H1 (cell line): ENCODE results near the gene NR3C2. TPM values are rescaled to one million over a fixed set of nuclear protein-coding genes. Genes with fewer than 3 reads are reported as not detected.

Source experiments
- CTCF ChIA-PET: fragments of 300-600 bp; sonication (Branson Sonifier 250); formaldehyde crosslinking; loops from one replicate; lab custom pipeline; 2021; ENCODE audit not compliant: partially characterized antibody; lab: Charles Lee
- POLR2A ChIA-PET: fragments of 300-600 bp; sonication (Branson Sonifier 250); formaldehyde crosslinking; loops from one replicate; lab custom pipeline; 2021; ENCODE audit warnings: inconsistent platforms; ENCODE audit not compliant: partially characterized antibody; lab: Charles Lee
- DNase-seq, 2 experiments: peaks; one replicate each; pipeline versions ENCODE4 v3.0.0 to v3.0.0-alpha.2; 2010 to 2022; ENCODE audit warnings: low spot score in 2 of 2, low read depth in 1 of 2, mixed read lengths in 1 of 2
- FAIRE-seq: peaks from 2 replicates; lab custom pipeline; 2011; peaks lifted over from hg19 to GRCh38; lab: Jason Lieb, UNC
- H2AFZ ChIP-seq: 2 replicates; pipeline ENCODE4 v1.8.1; 2012; ENCODE audit warnings: low read length, inconsistent platforms
- H2AK5ac ChIP-seq: 2 replicates; pipeline ENCODE4 v1.6.1; 2013; ENCODE audit warnings: low read depth, low read length
- H2BK120ac ChIP-seq: replicated peaks from 2 replicates; pipeline ENCODE3; 2013; ENCODE audit warnings: low read depth, low read length, inconsistent platforms
- H2BK12ac ChIP-seq: 2 replicates; pipeline ENCODE4 v1.6.1; 2013; ENCODE audit warnings: low read depth, low read length
- H2BK15ac ChIP-seq: 2 replicates; pipeline ENCODE4 v1.6.1; 2013; ENCODE audit warnings: low read length
- H2BK20ac ChIP-seq: 2 replicates; pipeline ENCODE4 v1.6.1; 2013; ENCODE audit warnings: low read length
- H2BK5ac ChIP-seq: 2 replicates; pipeline ENCODE4 v1.6.1; 2013; ENCODE audit warnings: low read depth, low read length
- H3K14ac ChIP-seq: 2 replicates; pipeline ENCODE4 v1.6.1; 2013; ENCODE audit warnings: inconsistent platforms; ENCODE audit not compliant: insufficient read length
- H3K18ac ChIP-seq: 2 replicates; pipeline ENCODE4 v1.6.1; 2013; ENCODE audit warnings: low read length; ENCODE audit errors: extremely low read depth
- H3K23ac ChIP-seq: 2 replicates; pipeline ENCODE4 v1.6.1; 2013; ENCODE audit warnings: inconsistent platforms; ENCODE audit not compliant: insufficient read length
- H3K23me2 ChIP-seq: 2 replicates; pipeline ENCODE4 v1.6.1; 2013; ENCODE audit warnings: low read depth, low read length
- H3K27ac ChIP-seq: 2 replicates; pipeline ENCODE4 v1.6.1; 2011; ENCODE audit warnings: low read depth, low read length, inconsistent platforms
- H3K27me3 ChIP-seq, 4 experiments: replicated peaks in 1 of 4; 1 replicate in 1 of 4; 2 replicates in 3 of 4; pipeline versions ENCODE4 v1.6.1 to v1.8.1; 2011 to 2013; ENCODE audit warnings: low read length in 3 of 4, mild to moderate bottlenecking in 3 of 4, inconsistent platforms in 2 of 4, mixed read lengths in 2 of 4, moderate library complexity in 1 of 4; ENCODE audit not compliant: control insufficient read depth in 3 of 4, insufficient read depth in 3 of 4; ENCODE audit errors: extremely low read depth in 1 of 4
- H3K36me3 ChIP-seq, 4 experiments: 2 replicates each; pipeline versions ENCODE4 v1.6.1 to v1.8.1; 2011 to 2013; ENCODE audit warnings: mild to moderate bottlenecking in 4 of 4, low read length in 3 of 4, moderate library complexity in 2 of 4, control low read depth in 1 of 4, inconsistent platforms in 1 of 4; ENCODE audit not compliant: insufficient read depth in 4 of 4, control insufficient read depth in 2 of 4
- H3K4ac ChIP-seq: replicated peaks from 2 replicates; pipeline ENCODE3; 2013; ENCODE audit warnings: low read length, low read depth, mixed read lengths, inconsistent platforms; ENCODE audit not compliant: insufficient read length
- H3K4me1 ChIP-seq, 4 experiments: replicated peaks in 1 of 4; 1 replicate in 1 of 4; 2 replicates in 3 of 4; pipeline versions ENCODE4 v1.6.1 to v1.8.1; 2011 to 2013; ENCODE audit warnings: low read length in 3 of 4, inconsistent platforms in 2 of 4, mixed read lengths in 1 of 4; ENCODE audit not compliant: insufficient read depth in 4 of 4, control insufficient read depth in 3 of 4
- H3K4me2 ChIP-seq, 2 experiments: 2 replicates each; pipeline versions ENCODE4 v1.6.1 to v1.8.1; 2011 to 2013; ENCODE audit warnings: low read depth in 2 of 2, low read length in 2 of 2, control low read depth in 1 of 2, inconsistent platforms in 1 of 2, mild to moderate bottlenecking in 1 of 2; ENCODE audit not compliant: insufficient read depth in 1 of 2
- H3K4me3 ChIP-seq, 4 experiments: fragments of 200-600, 300-600 bp in 1 of 4; sonication (generic), shearing (Covaris generic), sonication (Bioruptor Twin) in 1 of 4; 2 replicates each; pipeline versions ENCODE4 v1.5.1 to v1.8.1; 2011 to 2016; ENCODE audit warnings: low read length in 4 of 4, low read depth in 3 of 4, control low read depth in 2 of 4, inconsistent platforms in 2 of 4, mild to moderate bottlenecking in 2 of 4, mixed read lengths in 1 of 4, moderate library complexity in 1 of 4; ENCODE audit not compliant: insufficient read depth in 2 of 4; ENCODE audit errors: extremely low read depth in 1 of 4
- H3K56ac ChIP-seq: replicated peaks from 2 replicates; pipeline ENCODE3; 2013; ENCODE audit warnings: low read depth, mild to moderate bottlenecking, mixed read lengths, low read length, inconsistent platforms; ENCODE audit not compliant: insufficient read length
- H3K79me1 ChIP-seq: 2 replicates; pipeline ENCODE4 v1.6.1; 2013; ENCODE audit warnings: low read depth, low read length, control low read depth
- H3K79me2 ChIP-seq, 2 experiments: 2 replicates each; pipeline versions ENCODE4 v1.6.1 to v1.8.1; 2012 to 2013; ENCODE audit warnings: low read length in 2 of 2, mild to moderate bottlenecking in 2 of 2, inconsistent platforms in 1 of 2; ENCODE audit not compliant: insufficient read depth in 2 of 2, control insufficient read depth in 1 of 2
- H3K9ac ChIP-seq, 4 experiments: replicated peaks in 1 of 4; 1 replicate in 1 of 4; 2 replicates in 3 of 4; pipeline versions ENCODE4 v1.6.1 to v1.8.1; 2011 to 2013; ENCODE audit warnings: low read depth in 3 of 4, low read length in 3 of 4, control low read depth in 2 of 4, mild to moderate bottlenecking in 2 of 4, moderate library complexity in 2 of 4, inconsistent platforms in 1 of 4; ENCODE audit errors: extremely low read depth in 1 of 4
- H3K9me3 ChIP-seq, 2 experiments: 2 replicates each; pipeline versions ENCODE4 v1.6.1 to v1.8.1; 2012 to 2013; ENCODE audit warnings: mild to moderate bottlenecking in 2 of 2, moderate library complexity in 2 of 2, control low read depth in 1 of 2, inconsistent platforms in 1 of 2, low read depth in 1 of 2, low read length in 1 of 2, mixed read lengths in 1 of 2; ENCODE audit not compliant: insufficient read depth in 2 of 2
- H4K20me1 ChIP-seq, 2 experiments: replicated peaks in 1 of 2; 2 replicates each; pipeline versions ENCODE3 to v1.8.1; 2011 to 2013; ENCODE audit warnings: inconsistent platforms in 2 of 2, low read length in 2 of 2, mild to moderate bottlenecking in 1 of 2; ENCODE audit not compliant: insufficient read depth in 2 of 2, control insufficient read depth in 1 of 2
- H4K5ac ChIP-seq: 2 replicates; pipeline ENCODE4 v1.6.1; 2013; ENCODE audit warnings: low read length, low read depth, mixed read lengths, inconsistent platforms; ENCODE audit not compliant: insufficient read length
- H4K8ac ChIP-seq: 2 replicates; pipeline ENCODE4 v1.8.0; 2013; ENCODE audit warnings: mild to moderate bottlenecking, moderate library complexity, low read length, inconsistent platforms; ENCODE audit not compliant: insufficient read depth; ENCODE audit errors: extremely low read depth
- H4K91ac ChIP-seq: replicated peaks from 2 replicates; pipeline ENCODE3; 2013; ENCODE audit warnings: low read length, mixed read lengths, inconsistent platforms; ENCODE audit not compliant: insufficient read length
- ATF2 ChIP-seq: IDR thresholded peaks from 2 replicates; pipeline ENCODE4 v1.6.1; 2012; ENCODE audit warnings: low read length, inconsistent platforms
- BCL11A ChIP-seq, 2 experiments: IDR thresholded peaks; one replicate each; pipeline ENCODE4 v1.6.1; 2011; ENCODE audit warnings: low read depth in 2 of 2, low read length in 2 of 2, mild to moderate bottlenecking in 2 of 2
- CREB1 ChIP-seq: IDR thresholded peaks from 2 replicates; pipeline ENCODE4 v1.6.1; 2012; ENCODE audit warnings: inconsistent platforms
- EP300 ChIP-seq, 2 experiments: IDR thresholded peaks; 1 replicate in 1 of 2; 2 replicates in 1 of 2; pipeline ENCODE4 v1.6.1; 2011 to 2012; ENCODE audit warnings: low read depth in 2 of 2, low read length in 2 of 2, mild to moderate bottlenecking in 2 of 2, borderline replicate concordance in 1 of 2, inconsistent platforms in 1 of 2, moderate library complexity in 1 of 2
- EZH2 ChIP-seq: fragments of 200-600 bp; sonication (generic); IDR thresholded peaks from 2 replicates; pipeline ENCODE4 v1.7.1; 2012; ENCODE audit warnings: low read depth, mild to moderate bottlenecking, moderate library complexity, low read length, inconsistent platforms; ENCODE audit not compliant: severe bottlenecking
- GABPA ChIP-seq: IDR thresholded peaks from 2 replicates; pipeline ENCODE4 v1.6.1; 2011; ENCODE audit warnings: mild to moderate bottlenecking, low read length, moderate library complexity, borderline replicate concordance; ENCODE audit not compliant: insufficient read depth
- MAX ChIP-seq: IDR thresholded peaks from 2 replicates; pipeline ENCODE4 v1.6.1; 2012; ENCODE audit warnings: inconsistent platforms
- NANOG ChIP-seq: IDR thresholded peaks from 2 replicates; pipeline ENCODE4 v1.6.1; 2011; ENCODE audit warnings: low read length, low read depth, mild to moderate bottlenecking, inconsistent platforms; ENCODE audit not compliant: insufficient read depth, poor library complexity, severe bottlenecking
- TBP ChIP-seq: IDR thresholded peaks from 2 replicates; pipeline ENCODE4 v1.6.1; 2011; ENCODE audit warnings: low read depth, low read length, improper control_type of control experiment
- TEAD4 ChIP-seq: IDR thresholded peaks from 2 replicates; pipeline ENCODE4 v1.6.1; 2012; ENCODE audit warnings: low read depth, low read length, inconsistent platforms, mixed read lengths
- WGBS, 2 experiments: shearing (Covaris generic) in 1 of 2; methylation state at CpG; one replicate each; pipeline versions ENCODE4 v1.1.6 to v1.1.7; 2013 to 2015; ENCODE audit warnings: low lambda C conversion rate in 2 of 2, mixed read lengths in 2 of 2, inconsistent platforms in 1 of 2, low coverage in 1 of 2, missing lambda C conversion rate in 1 of 2; ENCODE audit not compliant: insufficient replicate concordance in 2 of 2, insufficient coverage in 1 of 2, insufficient read length in 1 of 2; ENCODE audit errors: extremely low coverage in 1 of 2, missing lambda C conversion rate in 1 of 2; 5-methylcytosine and 5-hydroxymethylcytosine counted together
- polyA plus RNA-seq, 7 experiments: library from polyadenylated mRNA; depleted of rRNA in 3 of 7; stranded (reverse) in 5 of 7; unstranded in 2 of 7; fragments of >200 nt in 5 of 7; fragments of 200-250 nt in 2 of 7; gene quantifications; 1 replicate in 5 of 7; 2 replicates in 1 of 7; 4 replicates in 1 of 7; pipeline versions ENCODE4 v1.2.1 to v1.2.3, GENCODE V29; 2011 to 2013; ENCODE audit warnings: missing spikeins in 2 of 7, mixed read lengths in 2 of 7
- total RNA-seq: library from RNA; stranded (reverse); fragmentation: NEBNext Ultra II Directional; extraction: Animal tissue kit (Norgen Biotek cat#: 25700); gene quantifications from 2 replicates; pipeline ENCODE4 v1.2.1, GENCODE V29; 2021
- TF ChIP-seq, protein P1 (sequence below): IDR thresholded peaks from 2 replicates; pipeline ENCODE4 v1.6.1; 2011; ENCODE audit warnings: low read depth, mild to moderate bottlenecking, low read length; ENCODE audit not compliant: insufficient read depth

Gene NR3C2
- total and polyA plus RNA-seq, 2 of the 8 experiments (the other 6 are each of a cell fraction or from before 2014, with no cell fraction given) = 0.80 to 3.9 TPM

GRCh38 chr4:148364525-148364924 lies 77.7 kb downstream of the NR3C2 start:
- H3K23me2 ChIP-seq = no peaks in the 10 kb centered on the region; the same call in 1 of the 2 replicates
- CTCF ChIA-PET = no interaction called here
- H3K4ac ChIP-seq = no peak overlapping the region
- H3K27me3 ChIP-seq = no peaks in the 10 kb centered on the region
- H2BK120ac ChIP-seq = no peak overlapping the region
- no peaks in the 10 kb centered on the region; a peak in 1 of 8 replicates for H3K36me3 ChIP-seq
- FAIRE-seq = no peak
- no peak overlapping the region for H3K27ac ChIP-seq
- H2AK5ac ChIP-seq = no peak overlapping the region
- H3K79me1 ChIP-seq = no peaks in the 10 kb centered on the region
- 83% methylated on average over 1 of the region's 1 CpG; no CpG with 5 or more reads in 1 of the 2 experiments for WGBS, 2 experiments
- no peaks in the 10 kb centered on the region for H3K79me2 ChIP-seq
- H3K4me3 ChIP-seq = no peak overlapping the region
- H2BK12ac ChIP-seq = no peak overlapping the region
- H4K8ac ChIP-seq = no peak overlapping the region
- H3K23ac ChIP-seq = no peak overlapping the region
- H2BK20ac ChIP-seq = no peak overlapping the region
- H3K14ac ChIP-seq = no peak overlapping the region
- no peak for DNase-seq
- H3K56ac ChIP-seq = no peak overlapping the region
- no peak overlapping the region for H4K5ac ChIP-seq
- no peak overlapping the region for H3K9ac ChIP-seq
- H3K4me1 ChIP-seq = no peaks in the 10 kb centered on the region; a peak in 1 of 7 replicates
- no peak overlapping the region for H2BK5ac ChIP-seq
- H3K18ac ChIP-seq = no peak overlapping the region
- H4K20me1 ChIP-seq = no peaks in the 10 kb centered on the region
- H2AFZ ChIP-seq = no peak overlapping the region
- H4K91ac ChIP-seq = no peak overlapping the region
- H2BK15ac ChIP-seq = no peak overlapping the region
- H3K9me3 ChIP-seq = no peaks in the 10 kb centered on the region
- POLR2A ChIA-PET = no interaction called here
- H3K4me2 ChIP-seq = no peak overlapping the region
- no peak for TF ChIP-seq GABPA
- no peak for TF ChIP-seq TEAD4
- TF ChIP-seq, protein P1, sequence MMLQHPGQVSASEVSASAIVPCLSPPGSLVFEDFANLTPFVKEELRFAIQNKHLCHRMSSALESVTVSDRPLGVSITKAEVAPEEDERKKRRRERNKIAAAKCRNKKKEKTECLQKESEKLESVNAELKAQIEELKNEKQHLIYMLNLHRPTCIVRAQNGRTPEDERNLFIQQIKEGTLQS = no peak
- no peak for TF ChIP-seq TBP
- TF ChIP-seq CREB1 = no peak
- TF ChIP-seq ATF2 = no peak
- no peak for TF ChIP-seq EZH2
- TF ChIP-seq BCL11A (IDR thresholded peaks at IDR 0.05; ENCODE audit: low read depth in 2 of 2, low read length in 2 of 2) = no peak
- TF ChIP-seq MAX = no peak
- no peak for TF ChIP-seq EP300 (IDR thresholded peaks at IDR 0.05; ENCODE audit: borderline replicate concordance in 1 of 2, low read depth in 2 of 2, low read length in 2 of 2)
- TF ChIP-seq NANOG = no peak
